ENCODE measurements around the gene UGT1A10.
A peak's percentile ranks its signal among the peaks of the same experiment; 100 is the strongest.

Gene UGT1A10

DNA sequence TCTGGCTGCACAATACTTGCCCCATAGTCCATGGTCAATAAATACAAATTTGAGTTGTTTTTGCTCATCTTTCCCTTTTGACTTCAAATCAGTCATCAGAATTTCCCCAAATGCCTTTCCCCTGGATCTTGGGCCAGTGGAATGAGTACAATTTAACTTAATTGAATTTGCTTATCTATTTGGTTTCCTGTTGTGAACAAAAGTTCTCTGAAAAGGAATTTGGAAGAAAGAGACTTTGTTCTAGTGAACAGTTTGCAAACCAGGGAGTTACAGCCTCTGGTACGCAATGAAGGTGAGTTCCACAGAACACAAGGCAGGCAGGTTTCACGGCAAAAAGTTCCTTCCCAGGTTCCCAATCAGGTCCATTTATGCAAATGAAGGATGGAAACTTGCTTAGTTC lies 122.6 kb downstream of the UGT1A10 start:
- no peak overlapping the region for H3K4me3 ChIP-seq (ENCODE audit: low read depth, low read length)
- DNase-seq (ENCODE audit: low read depth, low spot score): no peak
- TF ChIP-seq, protein P1, sequence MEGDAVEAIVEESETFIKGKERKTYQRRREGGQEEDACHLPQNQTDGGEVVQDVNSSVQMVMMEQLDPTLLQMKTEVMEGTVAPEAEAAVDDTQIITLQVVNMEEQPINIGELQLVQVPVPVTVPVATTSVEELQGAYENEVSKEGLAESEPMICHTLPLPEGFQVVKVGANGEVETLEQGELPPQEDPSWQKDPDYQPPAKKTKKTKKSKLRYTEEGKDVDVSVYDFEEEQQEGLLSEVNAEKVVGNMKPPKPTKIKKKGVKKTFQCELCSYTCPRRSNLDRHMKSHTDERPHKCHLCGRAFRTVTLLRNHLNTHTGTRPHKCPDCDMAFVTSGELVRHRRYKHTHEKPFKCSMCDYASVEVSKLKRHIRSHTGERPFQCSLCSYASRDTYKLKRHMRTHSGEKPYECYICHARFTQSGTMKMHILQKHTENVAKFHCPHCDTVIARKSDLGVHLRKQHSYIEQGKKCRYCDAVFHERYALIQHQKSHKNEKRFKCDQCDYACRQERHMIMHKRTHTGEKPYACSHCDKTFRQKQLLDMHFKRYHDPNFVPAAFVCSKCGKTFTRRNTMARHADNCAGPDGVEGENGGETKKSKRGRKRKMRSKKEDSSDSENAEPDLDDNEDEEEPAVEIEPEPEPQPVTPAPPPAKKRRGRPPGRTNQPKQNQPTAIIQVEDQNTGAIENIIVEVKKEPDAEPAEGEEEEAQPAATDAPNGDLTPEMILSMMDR (IDR thresholded peaks at IDR 0.05; ENCODE audit: low read depth, low read length): no peak
- in situ Hi-C loops (cut with HindIII; ENCODE audit: low sequenced_read_pairs): no loop called here

DNA sequence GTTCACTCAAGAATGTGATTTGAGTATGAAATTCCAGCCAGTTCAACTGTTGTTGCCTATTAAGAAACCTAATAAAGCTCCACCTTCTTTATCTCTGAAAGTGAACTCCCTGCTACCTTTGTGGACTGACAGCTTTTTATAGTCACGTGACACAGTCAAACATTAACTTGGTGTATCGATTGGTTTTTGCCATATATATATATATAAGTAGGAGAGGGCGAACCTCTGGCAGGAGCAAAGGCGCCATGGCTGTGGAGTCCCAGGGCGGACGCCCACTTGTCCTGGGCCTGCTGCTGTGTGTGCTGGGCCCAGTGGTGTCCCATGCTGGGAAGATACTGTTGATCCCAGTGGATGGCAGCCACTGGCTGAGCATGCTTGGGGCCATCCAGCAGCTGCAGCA lies 123.8 kb downstream of the UGT1A10 start, which contains the start of gene UGT1A1:
TSS of gene UGT1A1 (plus strand) at position 228 of the 400 bp plus-strand sequence. CDS start at position 246, 18 bp downstream.
- in situ Hi-C loops (cut with HindIII; ENCODE audit: low sequenced_read_pairs): no loop called here
- no peak within 1 kb of the TSS for H3K4me3 ChIP-seq (ENCODE audit: low read depth, low read length)
- DNase-seq (ENCODE audit: low read depth, low spot score): no peak
- TF ChIP-seq, protein P1 (IDR thresholded peaks at IDR 0.05; ENCODE audit: low read depth, low read length): no peak

DNA sequence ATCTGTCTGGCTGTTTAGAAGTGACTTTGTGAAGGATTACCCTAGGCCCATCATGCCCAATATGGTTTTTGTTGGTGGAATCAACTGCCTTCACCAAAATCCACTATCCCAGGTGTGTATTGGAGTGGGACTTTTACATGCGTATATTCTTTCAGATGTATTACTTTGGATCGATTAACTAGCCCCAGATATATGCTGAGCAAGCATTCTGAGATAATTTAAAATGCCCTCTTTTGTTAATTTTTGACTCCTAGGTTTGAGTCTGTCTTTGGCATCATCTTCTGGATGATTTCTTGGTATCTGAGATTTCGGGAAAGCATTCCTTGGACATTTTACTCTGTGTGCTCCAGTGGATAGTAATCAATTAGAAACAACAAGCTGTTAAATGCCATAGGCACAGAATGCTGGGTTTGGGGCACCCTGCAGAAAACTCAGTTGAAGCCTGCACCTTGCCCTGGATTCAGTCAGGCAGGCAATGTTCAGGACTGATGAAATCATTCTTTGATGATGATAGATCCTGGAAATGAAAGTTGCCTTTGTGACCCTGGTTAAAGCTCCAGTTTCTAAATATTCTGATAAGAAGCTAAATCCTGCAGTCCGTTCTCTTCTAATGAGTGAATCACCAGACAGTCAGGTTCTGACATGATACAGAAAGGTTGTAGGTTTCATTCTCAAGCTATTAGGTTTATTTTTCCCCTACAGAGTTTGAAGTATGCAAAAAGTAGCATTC lies 125.0 kb downstream of the UGT1A10 start:
- DNase-seq (ENCODE audit: low read depth, low spot score): no peak
- TF ChIP-seq, protein P1 (IDR thresholded peaks at IDR 0.05; ENCODE audit: low read depth, low read length): no peak
- H3K4me3 ChIP-seq (ENCODE audit: low read depth, low read length): no peak overlapping the region
- in situ Hi-C loops (cut with HindIII; ENCODE audit: low sequenced_read_pairs): no loop called here

DNA sequence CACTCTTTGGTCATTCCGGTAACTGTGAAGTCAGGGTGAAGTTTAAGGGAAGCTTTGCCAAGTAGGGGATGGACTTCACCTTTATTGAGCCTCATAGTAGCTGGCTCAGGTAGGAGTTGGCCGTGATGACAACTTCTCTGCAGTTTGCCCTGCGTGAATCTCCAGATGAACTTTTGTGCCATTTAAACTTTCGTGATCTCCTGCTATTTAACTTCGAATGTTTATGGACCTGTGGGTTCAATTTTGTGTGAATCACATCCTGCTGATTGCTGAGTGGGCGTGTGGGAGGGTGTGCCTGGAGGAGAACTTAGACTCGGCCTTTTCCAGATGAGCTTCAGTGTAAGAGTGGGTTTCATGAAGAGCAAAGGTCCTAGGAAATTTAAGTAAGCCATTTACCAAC lies 128.0 kb downstream of the UGT1A10 start:
- in situ Hi-C loops (cut with HindIII; ENCODE audit: low sequenced_read_pairs): no loop called here
- DNase-seq (ENCODE audit: low read depth, low spot score): peak; percentile 35

DNA sequence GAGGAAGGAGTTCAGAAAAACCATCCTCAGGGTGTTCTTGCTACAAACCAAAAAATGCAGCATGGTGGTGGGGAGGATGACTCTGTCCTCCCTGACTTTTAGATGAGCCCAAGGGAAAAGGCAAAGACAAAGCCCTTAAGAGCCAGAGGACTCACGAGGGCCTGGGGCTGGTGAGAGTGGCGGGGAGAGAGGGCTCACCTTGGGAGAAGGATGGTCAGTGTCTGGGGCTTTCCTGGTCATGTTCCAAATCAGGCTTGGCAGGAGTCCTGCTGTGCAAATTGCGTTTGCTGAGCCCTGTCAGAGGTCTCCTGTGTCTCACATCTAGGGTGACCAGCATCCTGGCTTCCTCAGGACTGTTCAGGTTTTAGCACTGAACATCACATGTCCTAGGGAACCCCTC lies 128.5 kb downstream of the UGT1A10 start:
- H3K4me3 ChIP-seq (ENCODE audit: low read depth, low read length): no peak overlapping the region
- DNase-seq (ENCODE audit: low read depth, low spot score): no peak
- in situ Hi-C loops (cut with HindIII; ENCODE audit: low sequenced_read_pairs): no loop called here
- TF ChIP-seq, protein P1 (IDR thresholded peaks at IDR 0.05; ENCODE audit: low read depth, low read length): no peak

More for the DNA sequence above, 128.0 kb downstream of the UGT1A10 start:
- TF ChIP-seq, protein P1 (IDR thresholded peaks at IDR 0.05; ENCODE audit: low read depth, low read length): no peak
- H3K4me3 ChIP-seq (ENCODE audit: low read depth, low read length): no peak overlapping the region

DNA sequence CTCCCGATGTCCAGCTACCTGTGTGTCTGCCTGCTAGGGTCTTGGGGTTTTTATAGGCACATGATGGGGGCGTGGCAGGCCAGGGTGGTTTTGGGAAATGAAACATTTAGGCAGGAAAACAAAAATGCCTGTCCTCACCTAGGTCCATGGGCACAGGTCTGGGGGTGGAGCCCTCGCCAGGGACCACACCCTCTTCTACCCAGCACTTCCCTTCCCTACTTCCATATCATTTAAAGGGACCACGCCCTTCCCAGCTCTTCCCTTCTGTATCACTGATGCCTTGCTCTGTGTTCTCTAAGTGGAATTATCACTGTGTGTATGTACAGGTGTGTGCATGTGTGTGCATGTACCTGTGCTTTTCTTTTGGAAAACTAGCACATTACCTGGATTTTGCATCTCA lies 130.2 kb downstream of the UGT1A10 start:
- DNase-seq (ENCODE audit: low read depth, low spot score): no peak
- TF ChIP-seq, protein P1 (IDR thresholded peaks at IDR 0.05; ENCODE audit: low read depth, low read length): no peak
- H3K4me3 ChIP-seq (ENCODE audit: low read depth, low read length): no peak overlapping the region
- in situ Hi-C loops (cut with HindIII; ENCODE audit: low sequenced_read_pairs): no loop called here
